GM21576 (cell line): ENCODE measurements around the gene NRG2.
A peak's percentile ranks its signal among the peaks of the same experiment; 100 is the strongest.

Experiments used
- ATAC-seq: cut with Tn5 transposase; IDR thresholded peaks from one replicate; pipeline ENCODE4 v1.9.1; 2021; ENCODE audit warnings: mild to moderate bottlenecking, moderate library complexity; ENCODE audit not compliant: unreplicated experiment

NRG2 gene

DNA sequence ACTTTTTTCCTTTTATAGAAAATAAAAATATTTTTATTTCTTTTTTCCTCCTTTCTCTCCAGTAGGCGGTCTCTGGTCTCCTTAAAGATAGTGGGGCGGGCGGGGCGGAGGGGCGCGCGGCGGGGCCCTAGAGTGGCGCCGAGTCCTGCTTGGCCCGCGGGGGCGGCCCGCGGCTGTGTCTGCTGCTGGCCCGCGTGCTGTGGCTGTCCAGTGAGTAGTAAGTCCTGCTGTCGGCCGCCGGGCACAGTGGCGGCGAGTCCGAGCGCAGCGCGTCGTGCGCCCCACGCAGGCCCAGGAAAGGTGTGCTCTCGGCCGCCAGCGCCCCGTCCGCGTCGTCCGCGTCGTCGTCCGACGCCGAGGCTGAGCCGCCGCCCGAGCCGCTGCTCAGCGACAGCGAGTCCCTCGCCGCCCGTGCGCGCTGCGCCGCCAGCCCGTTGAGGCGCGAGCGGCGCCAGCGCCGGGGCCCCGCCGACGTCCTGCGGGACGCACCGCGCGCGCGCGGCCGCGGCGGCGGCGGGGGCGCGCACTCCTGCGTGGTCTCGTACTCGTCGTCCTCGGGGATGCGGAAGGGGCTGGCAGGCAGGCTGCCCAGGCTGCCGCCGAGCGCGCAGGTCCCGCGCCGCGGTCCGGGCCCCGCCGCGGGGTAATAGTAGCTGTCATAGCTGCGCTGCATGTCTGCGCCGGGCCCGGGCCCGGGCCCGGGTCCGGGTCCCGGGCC is 195.2 kb downstream of the NRG2 start:
- peak; percentile 45 for ATAC-seq

DNA sequence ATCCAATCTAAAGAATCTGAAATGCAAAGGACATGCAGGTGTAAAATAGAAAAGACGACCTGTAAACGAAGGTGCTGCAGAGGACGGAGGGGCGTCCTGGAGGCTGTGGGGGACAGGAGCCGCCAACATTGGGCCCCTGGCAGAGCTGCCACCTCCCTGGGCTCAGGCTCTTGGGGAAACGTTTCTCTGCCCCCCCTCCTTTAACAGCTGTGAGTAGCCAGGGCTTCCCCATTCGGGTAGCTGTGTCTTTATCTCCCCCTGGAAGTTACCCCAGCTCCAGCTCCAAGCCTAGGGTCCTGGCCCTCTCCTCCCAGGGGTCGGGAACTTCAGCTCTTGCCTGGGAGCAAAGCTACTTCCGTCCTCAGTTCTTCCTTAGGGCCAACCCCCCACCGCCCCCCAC is 196.0 kb downstream of the NRG2 start:
- ATAC-seq, result no peak

DNA sequence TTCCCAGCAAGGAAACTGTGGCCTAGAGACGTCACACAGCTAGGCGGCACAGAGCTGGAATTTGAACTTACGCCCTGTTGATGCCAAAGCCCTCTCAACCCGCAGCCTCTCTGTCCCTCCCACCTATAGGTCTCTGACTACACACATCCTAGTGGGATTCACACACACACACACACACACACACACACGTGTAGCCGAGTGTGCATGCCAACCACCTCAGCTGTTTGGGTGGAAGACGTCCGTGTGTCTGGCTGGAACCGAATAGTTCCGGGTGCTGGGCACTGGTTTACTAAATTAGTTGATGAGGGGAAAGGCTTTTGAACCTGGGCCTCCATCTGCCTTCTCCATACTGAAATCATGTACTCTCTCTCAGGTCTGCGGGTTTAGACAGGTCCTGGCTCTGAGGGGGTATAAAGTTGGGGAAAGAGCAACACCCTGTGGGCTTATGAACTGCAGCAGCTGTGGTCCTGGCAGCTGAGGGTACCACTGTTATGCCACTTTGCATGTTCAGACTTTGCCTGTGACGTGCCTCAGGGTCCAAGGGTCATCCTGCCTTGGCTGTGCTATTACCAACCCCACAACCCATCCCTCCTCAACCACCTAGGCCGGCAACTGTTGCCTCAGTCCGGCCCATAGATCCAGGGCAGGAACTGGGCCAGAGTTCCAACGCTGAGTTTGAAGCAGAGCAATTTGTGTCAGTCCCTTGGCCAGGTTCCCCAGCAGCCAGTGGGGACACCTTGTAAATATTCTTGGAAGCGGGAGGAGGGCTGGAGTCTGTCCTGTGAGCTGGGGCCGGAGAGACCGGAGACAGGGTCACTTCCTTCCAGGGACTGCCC is 197.0 kb downstream of the NRG2 start:
- ATAC-seq, result no peak

- ATAC-seq, result no peak
These were observed 198.5 kb downstream of the NRG2 start for GRCh38 chr5:139844472-139845145.

GRCh38 chr5:139843991-139844390 is 199.1 kb downstream of the NRG2 start:
- no peak for ATAC-seq

DNA sequence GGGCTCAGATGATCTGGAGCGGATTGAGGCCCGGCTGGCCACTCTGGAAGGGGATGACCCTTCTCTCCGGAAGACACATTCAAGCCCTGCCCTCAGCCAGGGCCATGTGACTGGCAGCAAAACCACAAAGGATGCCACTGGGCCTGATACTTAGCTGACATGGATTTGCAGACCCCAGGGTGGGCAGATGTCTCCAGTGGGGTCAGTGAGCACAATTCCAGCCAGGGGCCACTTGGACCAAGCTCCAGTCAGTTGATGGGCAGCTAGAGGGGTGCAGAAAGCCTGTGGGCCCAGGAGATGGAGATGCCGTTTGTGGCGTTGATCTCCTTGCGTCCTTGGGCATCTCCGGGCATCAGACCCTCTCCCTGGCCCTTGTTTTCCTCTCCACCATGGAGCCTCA is 200.8 kb downstream of the NRG2 start:
- no peak for ATAC-seq

DNA sequence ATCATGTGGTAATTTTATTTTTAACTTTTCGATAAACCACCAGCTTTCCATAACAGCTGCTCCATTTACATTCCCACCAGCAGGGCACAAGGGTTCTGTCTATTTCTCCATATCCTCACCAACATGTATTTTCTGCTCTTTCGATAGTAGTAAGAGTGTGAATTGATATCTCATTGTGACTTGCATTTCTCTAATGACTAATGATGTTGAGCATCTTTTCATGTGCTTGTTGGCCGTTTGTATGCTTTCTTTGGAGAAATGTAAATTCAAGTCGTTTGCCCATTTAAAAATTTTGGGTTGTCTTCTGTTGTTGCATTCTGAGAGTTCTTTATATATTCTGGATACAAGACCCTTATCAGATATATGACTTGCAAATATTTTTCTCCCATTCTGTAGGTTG is 201.6 kb downstream of the NRG2 start:
- ATAC-seq, result no peak

DNA sequence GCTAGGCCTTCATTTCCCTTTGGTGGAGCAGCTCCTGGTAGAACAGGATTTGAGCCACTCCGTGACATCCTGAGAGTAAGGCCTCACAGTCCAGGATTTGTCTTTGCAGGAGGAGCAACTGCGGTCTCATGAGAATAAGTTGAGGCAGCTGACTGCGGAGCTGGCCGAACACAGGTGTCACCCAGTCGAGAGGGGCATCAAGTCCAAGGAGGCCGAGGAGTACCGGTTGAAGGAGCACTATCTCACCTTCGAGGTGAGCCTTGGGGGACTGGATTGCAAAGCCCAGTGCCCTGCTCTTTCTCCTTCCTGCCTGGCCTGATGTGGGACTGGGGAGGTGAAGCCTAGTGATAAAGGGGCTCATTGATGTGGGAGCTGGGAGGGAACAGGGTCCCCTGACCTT is 203.2 kb downstream of the NRG2 start:
- ATAC-seq, result no peak

DNA sequence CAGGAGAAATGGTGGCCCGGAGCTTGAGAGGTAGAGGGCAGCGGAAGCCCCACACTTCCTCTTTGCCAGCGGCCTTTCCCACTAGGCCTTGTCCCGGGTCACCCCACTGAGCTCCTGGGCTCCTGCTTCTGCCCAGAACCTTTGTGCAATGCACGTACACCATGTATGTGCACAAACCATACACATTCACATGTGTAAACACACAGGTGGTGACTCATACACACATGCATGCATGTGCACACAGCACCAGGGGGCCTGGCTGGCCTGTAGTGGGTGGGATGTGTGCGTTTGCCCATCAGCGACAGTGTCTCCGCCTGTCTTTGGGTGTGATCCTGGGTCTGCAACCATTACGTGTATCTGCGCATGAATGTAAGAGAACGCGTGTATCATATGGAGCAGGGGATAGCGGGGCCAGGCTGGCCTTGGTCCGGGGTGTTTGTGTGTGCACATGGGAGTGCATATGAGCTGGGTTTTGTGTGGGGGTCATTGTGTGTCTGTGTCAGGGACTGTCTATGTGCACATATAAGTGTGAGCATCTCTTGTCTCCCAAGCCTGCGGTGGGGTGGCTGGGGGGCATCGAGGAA is 203.8 kb downstream of the NRG2 start:
- no peak for ATAC-seq

DNA sequence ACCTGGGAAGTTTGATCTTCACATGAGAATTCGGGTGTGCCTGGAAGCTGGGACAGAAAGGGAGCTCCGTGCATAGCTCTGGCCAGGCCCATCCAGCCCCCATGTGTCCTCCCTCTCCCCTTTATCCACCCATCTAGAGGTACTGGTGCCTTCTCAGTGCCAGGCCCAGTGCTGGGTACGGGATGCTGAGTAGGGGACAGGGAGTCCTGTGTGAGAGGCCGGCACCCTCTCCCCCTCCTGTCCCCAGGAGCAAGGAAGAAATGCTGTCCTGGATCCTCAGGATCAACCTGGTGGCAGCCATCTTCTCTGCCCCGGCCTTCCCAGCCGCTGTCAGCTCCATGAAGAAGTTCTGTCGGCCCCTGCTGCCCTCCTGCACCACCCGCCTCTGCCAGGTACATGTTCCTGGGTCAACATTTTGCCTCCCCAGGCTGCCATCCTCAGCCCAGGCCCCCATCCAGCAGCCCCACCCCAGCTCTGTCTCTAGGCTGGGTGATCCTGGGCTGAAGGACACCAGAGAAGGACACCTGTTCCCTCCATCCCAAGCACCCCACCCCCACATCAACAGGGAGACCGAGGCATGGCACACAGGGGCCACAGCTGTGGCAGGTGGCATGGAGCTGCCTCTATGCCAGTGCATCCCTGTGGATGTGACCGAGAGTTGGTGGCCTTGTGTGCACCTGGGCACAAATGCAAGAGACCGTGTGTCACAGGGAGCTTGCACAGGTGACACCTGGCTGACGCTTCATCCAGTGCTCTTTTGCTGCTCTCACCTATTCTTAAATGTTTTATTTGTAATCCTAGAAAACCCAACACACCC is 204.5 kb downstream of the NRG2 start:
- ATAC-seq, result no peak

DNA sequence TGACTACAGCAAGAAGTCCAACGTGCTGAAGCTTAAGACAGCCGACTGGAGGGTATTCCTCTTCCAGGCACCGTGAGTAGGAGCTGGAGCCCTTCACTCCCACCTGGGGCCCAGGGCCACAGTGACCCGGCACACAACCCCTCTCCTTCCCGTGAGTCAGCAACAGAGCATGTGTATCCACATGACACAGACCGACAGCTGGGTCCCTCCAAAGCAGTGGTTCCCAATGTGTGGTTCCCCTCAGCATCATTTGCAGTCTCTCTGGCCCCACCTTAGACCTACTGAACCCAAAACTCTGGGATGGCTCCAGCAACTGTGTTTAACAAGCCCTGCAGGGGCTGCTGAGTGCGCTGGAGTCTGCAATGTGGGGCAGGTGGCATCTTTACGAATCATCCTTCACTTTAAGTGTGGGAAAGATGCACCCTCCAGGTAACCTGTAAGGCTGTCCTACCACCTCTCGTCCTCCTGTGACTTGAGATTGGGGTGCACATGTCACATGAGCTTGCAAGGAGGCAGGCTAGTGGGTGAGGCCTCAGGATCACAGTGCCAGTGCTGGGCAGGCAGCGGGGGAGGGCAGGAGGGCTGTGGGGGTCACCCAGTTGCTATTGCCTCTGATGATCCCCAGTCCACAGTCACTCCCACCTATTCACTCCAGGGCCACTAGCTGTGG is 205.3 kb downstream of the NRG2 start:
- ATAC-seq, result no peak

- no peak for ATAC-seq
These were observed 206.5 kb downstream of the NRG2 start for GRCh38 chr5:139836469-139837208.

- ATAC-seq, result no peak
These were observed 207.4 kb downstream of the NRG2 start for GRCh38 chr5:139835656-139836055.

- no peak for ATAC-seq
These were observed 209.6 kb downstream of the NRG2 start for GRCh38 chr5:139833525-139833924.

DNA sequence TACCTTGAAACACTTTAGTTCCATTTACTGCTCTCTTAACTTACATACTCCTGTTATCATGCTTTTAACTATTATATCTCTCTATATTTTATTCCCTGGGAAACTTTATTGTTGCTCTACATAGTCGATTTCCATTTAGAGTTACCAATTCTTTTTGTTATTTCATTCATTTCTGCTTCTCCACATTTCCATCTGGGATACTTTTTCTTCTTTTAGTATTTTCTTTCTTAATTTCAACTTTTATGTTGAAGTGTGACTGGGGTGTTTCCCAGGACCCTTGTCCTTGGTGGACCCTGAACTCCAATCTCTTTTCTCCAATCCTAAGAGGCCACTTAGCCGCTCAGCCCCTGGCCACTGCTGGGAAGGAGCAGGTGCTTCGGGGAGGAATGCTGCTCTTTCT is 211.5 kb downstream of the NRG2 start:
- no peak for ATAC-seq

DNA sequence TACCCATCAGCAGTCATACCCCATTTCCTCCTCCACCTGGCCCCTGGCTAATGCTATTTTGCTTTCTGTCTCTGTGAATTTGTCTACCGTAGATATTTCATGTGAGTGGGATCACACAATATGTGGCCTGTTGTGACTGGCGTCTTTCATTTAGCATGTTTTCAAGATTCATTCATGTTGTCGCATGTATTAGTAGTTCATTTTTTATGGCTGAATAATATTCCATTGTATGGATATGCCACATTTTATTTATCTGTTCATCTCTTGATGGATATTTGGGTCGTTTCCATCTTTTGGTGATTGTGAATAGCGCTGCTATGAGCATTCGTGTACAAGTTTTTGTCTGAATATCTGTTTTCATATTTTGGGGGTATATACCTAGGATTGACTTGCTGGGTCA is 213.6 kb downstream of the NRG2 start:
- no peak for ATAC-seq

DNA sequence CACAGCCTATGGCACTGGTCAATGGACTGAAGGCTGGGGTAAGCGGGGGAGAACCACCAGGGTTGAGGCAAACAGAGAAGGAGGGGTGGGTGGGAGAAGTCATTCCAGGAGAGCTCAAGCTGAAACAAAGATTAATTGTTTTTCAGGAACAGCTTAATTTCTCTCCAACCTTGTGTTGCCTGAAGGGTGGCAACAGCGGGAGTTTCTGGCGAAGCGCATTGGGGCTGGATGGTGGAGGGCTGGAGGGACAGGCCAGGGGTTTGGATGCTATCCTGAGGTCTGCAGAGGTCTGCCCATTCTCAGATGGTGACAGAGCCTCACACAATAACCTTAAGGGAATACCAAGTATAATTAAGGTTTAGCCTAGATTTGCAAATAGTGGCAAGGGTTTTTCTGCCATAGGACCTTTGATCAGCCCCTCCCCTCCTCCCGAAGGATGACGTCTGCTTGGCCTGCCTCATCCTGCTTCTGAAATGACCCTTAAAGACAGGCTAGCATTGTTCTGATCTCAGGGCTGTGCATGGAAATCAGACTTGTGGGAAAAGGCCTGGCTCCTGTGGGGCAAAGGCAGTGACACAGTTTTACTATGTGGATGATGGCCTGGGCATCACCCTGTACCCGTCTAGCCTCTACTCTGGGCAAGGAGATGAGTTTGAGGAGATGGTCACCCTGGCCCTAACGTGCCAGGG is 214.7 kb downstream of the NRG2 start:
- ATAC-seq, result no peak

GRCh38 chr5:139825690-139826089 is 217.4 kb downstream of the NRG2 start:
- no peak for ATAC-seq
